Kidney (tissue), 14 donors: ENCODE measurements around the gene HSD17B8. TPM values are rescaled to one million over a fixed set of nuclear protein-coding genes. Genes with fewer than 3 reads are reported as not detected.
A peak's percentile ranks its signal among the peaks of the same experiment; 100 is the strongest.

ENCODE experiments used
- DNase-seq, 5 donors: peaks; one replicate each; pipeline ENCODE4 v3.0.0-alpha.2; 2013 to 2020
- FAIRE-seq: peaks from 2 replicates; lab custom pipeline; 2012; peaks lifted over from hg19 to GRCh38; lab: Jason Lieb, UNC
- H3K27ac ChIP-seq, 2 donors: one replicate each; pipeline ENCODE4 v1.7.0; 2013; ENCODE audit warnings: low read depth in 2 of 2, low read length in 2 of 2, inconsistent platforms in 1 of 2
- H3K27me3 ChIP-seq: one replicate; pipeline ENCODE4 v1.7.1; 2013; ENCODE audit warnings: low read length, inconsistent platforms; ENCODE audit not compliant: control insufficient read depth, insufficient read depth
- H3K36me3 ChIP-seq, 3 donors: one replicate each; pipeline versions ENCODE4 v1.7.0 to v1.7.1; 2013; ENCODE audit warnings: low read length in 3 of 3, control low read depth in 1 of 3, inconsistent platforms in 1 of 3; ENCODE audit not compliant: insufficient read depth in 3 of 3, control insufficient read depth in 2 of 3
- H3K4me1 ChIP-seq, 3 donors: one replicate each; pipeline versions ENCODE4 v1.7.0 to v1.7.1; 2013; ENCODE audit warnings: low read length in 3 of 3, inconsistent platforms in 1 of 3, low read depth in 1 of 3; ENCODE audit not compliant: control insufficient read depth in 2 of 3, insufficient read depth in 2 of 3
- H3K4me3 ChIP-seq, 3 donors: one replicate each; pipeline versions ENCODE4 v1.7.0 to v1.8.1; 2013; ENCODE audit warnings: low read length in 3 of 3, control low read depth in 1 of 3, inconsistent platforms in 1 of 3
- H3K9ac ChIP-seq, 3 donors: one replicate each; pipeline versions ENCODE4 v1.7.0 to v1.7.1; 2013; ENCODE audit warnings: low read length in 3 of 3, control low read depth in 1 of 3, inconsistent platforms in 1 of 3
- H3K9me3 ChIP-seq, 3 donors: one replicate each; pipeline versions ENCODE4 v1.7.0 to v1.7.1; 2013; ENCODE audit warnings: low read length in 3 of 3, control low read depth in 1 of 3, inconsistent platforms in 1 of 3; ENCODE audit not compliant: control insufficient read depth in 2 of 3, insufficient read depth in 1 of 3
- intact Hi-C: fragments of 100-400 bp; cut with DNase I; formaldehyde crosslinking; loops from one replicate; pipeline ENCODE4 v1.11.1; 2022
- polyA plus RNA-seq: library from polyadenylated mRNA; stranded (reverse); fragments of 350-450 nt; fragmentation: Illumina TruSeq; extraction: RNeasy Lipid Tissue Mini Kit (QIAGEN cat#74804); gene quantifications from one replicate; pipeline ENCODE4 v1.2.3, GENCODE V29; 2014; ENCODE audit warnings: low read depth, low replicate concordance; ENCODE audit not compliant: insufficient read depth
- total RNA-seq: library from RNA; stranded (reverse); fragmentation: NEBNext Ultra II Directional; extraction: Animal tissue kit (Norgen Biotek cat#: 25700); gene quantifications from one replicate; pipeline ENCODE4 v1.2.1, GENCODE V29; 2021
- TF ChIP-seq, protein P1 (sequence below): IDR thresholded peaks from 3 replicates; pipeline ENCODE4 v1.5.1; 2012; ENCODE audit warnings: mild to moderate bottlenecking, moderate library complexity, borderline replicate concordance; ENCODE audit not compliant: insufficient read depth; ENCODE audit errors: extremely low read depth
- donor health status: control.
- donor health status: control.
- donor health status: control.
- donor health status: control.
- donor health status: control.
- donor health status: DM: yes; HTN: yes; CAD: no.
- donor health status: Normal renal cell carcinoma (clear cell type).

Gene HSD17B8
- total and polyA plus RNA-seq, 2 donors from 2014 or later, result 26.6 to 83.0 TPM

DNA sequence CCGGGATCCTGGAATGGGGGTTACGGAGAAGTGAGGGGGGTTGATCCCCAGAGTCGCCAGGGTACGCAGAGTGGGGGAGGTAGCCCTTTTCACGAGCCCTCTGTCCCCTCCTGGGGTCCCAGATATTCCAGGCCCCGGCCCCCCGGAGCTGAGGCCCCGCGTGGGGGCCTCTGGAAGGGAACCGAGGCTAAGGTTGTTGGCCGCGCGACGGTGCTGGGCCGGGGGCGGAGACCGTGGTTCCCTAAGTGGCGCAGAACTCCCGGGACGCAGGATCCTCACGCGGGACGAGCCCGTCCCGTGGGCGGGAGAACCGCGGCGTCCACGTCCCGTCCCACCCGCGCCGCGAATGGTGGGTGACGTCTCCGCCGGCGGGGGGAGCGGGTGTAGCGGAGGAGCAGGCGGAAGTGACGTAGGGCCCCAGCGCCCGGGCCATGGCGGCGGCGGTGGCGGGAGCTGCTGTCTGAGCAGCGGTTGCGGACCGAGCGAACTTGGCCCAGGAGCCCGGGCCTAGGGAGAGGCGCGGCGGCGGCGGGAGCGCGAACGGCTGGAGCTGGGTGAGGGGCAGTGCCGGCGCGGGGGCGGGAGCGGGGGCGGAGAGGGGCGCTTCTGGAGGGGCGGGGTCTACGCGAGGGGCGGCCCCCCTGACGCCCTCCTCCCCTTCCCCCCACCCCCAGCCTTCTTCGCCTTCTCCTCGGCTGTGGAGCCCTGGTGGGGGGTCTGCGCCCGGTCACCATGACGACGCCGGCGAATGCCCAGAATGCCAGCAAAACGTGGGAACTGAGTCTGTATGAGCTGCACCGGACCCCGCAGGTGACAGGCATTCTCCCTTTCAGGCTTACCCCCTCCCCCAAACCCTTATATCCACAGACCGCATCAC, 3.9 kb downstream of the HSD17B8 start, which contains the start of gene RING1:
Gene RING1 (plus strand): TSS at position 410 of the 877 bp plus-strand sequence. CDS start 323 bp downstream, at position 733.
- Histone ChIP-seq H3K36me3 (peaks cover 0 to 24% (median 8%) of the 10 kb centered on the region in 3 donors), H3K4me1 (peaks cover 3 to 28% (median 17%) of the 10 kb centered on the region in 3 donors), H3K27ac (peak within 1 kb of the TSS; percentile 84 to 91), H3K9ac (peak within 1 kb of the TSS; percentile 79 to 100 (median 95)), H3K27me3 (no peaks in the 10 kb centered on the region), H3K9me3 (no peaks in the 10 kb centered on the region), H3K4me3 (peak within 1 kb of the TSS; percentile 80 to 94 (median 88))
- intact Hi-C loops, result no loop called here
- TF ChIP-seq, protein P1, sequence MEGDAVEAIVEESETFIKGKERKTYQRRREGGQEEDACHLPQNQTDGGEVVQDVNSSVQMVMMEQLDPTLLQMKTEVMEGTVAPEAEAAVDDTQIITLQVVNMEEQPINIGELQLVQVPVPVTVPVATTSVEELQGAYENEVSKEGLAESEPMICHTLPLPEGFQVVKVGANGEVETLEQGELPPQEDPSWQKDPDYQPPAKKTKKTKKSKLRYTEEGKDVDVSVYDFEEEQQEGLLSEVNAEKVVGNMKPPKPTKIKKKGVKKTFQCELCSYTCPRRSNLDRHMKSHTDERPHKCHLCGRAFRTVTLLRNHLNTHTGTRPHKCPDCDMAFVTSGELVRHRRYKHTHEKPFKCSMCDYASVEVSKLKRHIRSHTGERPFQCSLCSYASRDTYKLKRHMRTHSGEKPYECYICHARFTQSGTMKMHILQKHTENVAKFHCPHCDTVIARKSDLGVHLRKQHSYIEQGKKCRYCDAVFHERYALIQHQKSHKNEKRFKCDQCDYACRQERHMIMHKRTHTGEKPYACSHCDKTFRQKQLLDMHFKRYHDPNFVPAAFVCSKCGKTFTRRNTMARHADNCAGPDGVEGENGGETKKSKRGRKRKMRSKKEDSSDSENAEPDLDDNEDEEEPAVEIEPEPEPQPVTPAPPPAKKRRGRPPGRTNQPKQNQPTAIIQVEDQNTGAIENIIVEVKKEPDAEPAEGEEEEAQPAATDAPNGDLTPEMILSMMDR, result peak; percentile 4
- DNase-seq, result peak; percentile 84 to 97 (median 92)
- FAIRE-seq, result no peak

DNA sequence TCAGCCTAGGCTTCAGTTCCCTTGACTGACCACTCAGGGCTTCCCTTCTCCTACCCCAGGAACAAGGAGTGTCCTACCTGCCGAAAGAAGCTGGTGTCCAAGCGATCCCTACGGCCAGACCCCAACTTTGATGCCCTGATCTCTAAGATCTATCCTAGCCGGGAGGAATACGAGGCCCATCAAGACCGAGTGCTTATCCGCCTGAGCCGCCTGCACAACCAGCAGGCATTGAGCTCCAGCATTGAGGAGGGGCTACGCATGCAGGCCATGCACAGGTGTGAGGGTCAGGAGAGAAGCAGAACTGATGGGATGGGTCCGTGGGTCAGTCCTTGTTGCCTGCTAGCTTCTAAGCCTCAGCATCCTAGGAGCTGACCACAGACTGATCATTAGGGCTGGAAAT, 5.4 kb downstream of the HSD17B8 start:
- Histone ChIP-seq H3K9me3 (no peaks in the 10 kb centered on the region), H3K27ac (no peak overlapping the region), H3K27me3 (no peaks in the 10 kb centered on the region), H3K36me3 (peaks cover 0 to 18% (median 6%) of the 10 kb centered on the region in 3 donors), H3K4me1 (peaks cover 0 to 25% (median 10%) of the 10 kb centered on the region in 3 donors), H3K4me3 (no peak overlapping the region), H3K9ac (no peak overlapping the region)
- DNase-seq, result no peak
- intact Hi-C loops, result no loop called here
- TF ChIP-seq, protein P1, result no peak
- no peak for FAIRE-seq

DNA sequence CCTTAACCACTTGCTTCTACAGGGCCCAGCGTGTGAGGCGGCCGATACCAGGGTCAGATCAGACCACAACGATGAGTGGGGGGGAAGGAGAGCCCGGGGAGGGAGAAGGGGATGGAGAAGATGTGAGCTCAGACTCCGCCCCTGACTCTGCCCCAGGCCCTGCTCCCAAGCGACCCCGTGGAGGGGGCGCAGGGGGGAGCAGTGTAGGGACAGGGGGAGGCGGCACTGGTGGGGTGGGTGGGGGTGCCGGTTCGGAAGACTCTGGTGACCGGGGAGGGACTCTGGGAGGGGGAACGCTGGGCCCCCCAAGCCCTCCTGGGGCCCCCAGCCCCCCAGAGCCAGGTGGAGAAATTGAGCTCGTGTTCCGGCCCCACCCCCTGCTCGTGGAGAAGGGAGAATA, 6.7 kb downstream of the HSD17B8 start:
- H3K27me3 ChIP-seq, result no peaks in the 10 kb centered on the region
- no peak overlapping the region for H3K27ac ChIP-seq
- H3K36me3 ChIP-seq, result peaks cover 0 to 18% (median 6%) of the 10 kb centered on the region in 3 donors
- H3K9ac ChIP-seq, result no peak overlapping the region
- FAIRE-seq (no peak), DNase-seq (peak in 1 of 5 donors; percentile 33)
- intact Hi-C loops, result no loop called here
- H3K4me1 ChIP-seq, result peaks cover 0 to 19% (median 10%) of the 10 kb centered on the region in 3 donors
- H3K9me3 ChIP-seq, result no peaks in the 10 kb centered on the region
- TF ChIP-seq, protein P1, result no peak
- no peak overlapping the region for H3K4me3 ChIP-seq
